Mammary epithelial cell (primary cell): ENCODE measurements around the gene ANO4.
"Not testable (repeated sequence)": the region's sequence is repeated elsewhere in the genome, so short reads cannot be mapped to it uniquely, and the experiment has no call there.

Experiments used
- CTCF ChIP-seq, 2 donors: IDR thresholded peaks in 1 of 2; conservative IDR thresholded peaks in 1 of 2; 2 replicates each; pipeline ENCODE4 v1.5.1; 2011 to 2012; ENCODE audit warnings: inconsistent platforms in 2 of 2, low read length in 2 of 2, mild to moderate bottlenecking in 2 of 2, control low read depth in 1 of 2, low read depth in 1 of 2; ENCODE audit not compliant: insufficient read depth in 1 of 2; ENCODE audit errors: extremely low read depth in 1 of 2
- EZH2 ChIP-seq: IDR thresholded peaks from 2 replicates; pipeline ENCODE4 v1.6.1; 2012; ENCODE audit warnings: low read length, inconsistent platforms, borderline replicate concordance

GRCh38 chr12:101062508-101062907, 267.9 kb downstream of the ANO4 start:
- not testable (repeated sequence) for TF ChIP-seq EZH2; CTCF (conservative IDR thresholded peaks at IDR 0.05 in 1 of 2, IDR thresholded peaks at IDR 0.05 in 1 of 2; ENCODE audit: extremely low read depth in 1 of 2, insufficient read depth in 1 of 2, low read depth in 1 of 2, low read length in 2 of 2)
